ENCODE measurements around the gene RIOK3.

DNA sequence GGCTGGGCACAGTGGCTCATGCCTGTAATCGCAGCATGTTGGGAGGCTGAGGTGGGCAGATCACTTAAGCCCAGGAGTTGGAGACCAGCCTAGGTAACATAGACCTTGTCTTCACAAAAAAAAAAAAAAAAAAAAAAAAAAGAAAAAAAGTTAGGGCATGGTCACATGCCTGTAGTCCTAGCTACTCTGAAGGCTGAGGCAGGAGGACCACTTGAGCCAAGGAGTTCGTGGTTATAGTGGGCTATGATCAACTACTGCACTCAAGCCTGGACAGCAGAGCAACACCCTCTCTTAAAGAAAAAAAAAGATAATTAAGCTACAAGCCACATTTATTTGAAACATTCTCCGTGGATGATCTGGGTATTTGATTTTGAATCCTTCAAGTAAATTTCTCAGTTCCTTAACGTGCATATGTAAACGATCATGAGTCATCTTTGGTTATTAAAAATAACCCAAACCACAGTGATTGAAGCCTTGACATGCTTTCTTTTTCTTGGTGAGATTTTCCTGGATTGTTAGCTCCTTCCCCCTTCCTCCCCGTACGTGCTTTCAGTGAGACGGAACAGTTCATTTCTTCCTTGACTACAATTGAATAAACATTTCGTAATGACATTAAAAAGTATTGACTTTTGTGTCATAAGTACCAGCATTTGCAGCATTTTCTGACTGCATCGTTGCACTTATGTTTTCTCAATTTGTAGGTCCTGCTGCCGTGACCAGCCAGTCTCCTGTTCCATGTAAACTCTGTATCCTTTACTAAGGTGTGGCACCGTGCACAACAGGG lies 70.5 kb downstream of the RIOK3 start:
- TF ChIP-seq, protein P1, sequence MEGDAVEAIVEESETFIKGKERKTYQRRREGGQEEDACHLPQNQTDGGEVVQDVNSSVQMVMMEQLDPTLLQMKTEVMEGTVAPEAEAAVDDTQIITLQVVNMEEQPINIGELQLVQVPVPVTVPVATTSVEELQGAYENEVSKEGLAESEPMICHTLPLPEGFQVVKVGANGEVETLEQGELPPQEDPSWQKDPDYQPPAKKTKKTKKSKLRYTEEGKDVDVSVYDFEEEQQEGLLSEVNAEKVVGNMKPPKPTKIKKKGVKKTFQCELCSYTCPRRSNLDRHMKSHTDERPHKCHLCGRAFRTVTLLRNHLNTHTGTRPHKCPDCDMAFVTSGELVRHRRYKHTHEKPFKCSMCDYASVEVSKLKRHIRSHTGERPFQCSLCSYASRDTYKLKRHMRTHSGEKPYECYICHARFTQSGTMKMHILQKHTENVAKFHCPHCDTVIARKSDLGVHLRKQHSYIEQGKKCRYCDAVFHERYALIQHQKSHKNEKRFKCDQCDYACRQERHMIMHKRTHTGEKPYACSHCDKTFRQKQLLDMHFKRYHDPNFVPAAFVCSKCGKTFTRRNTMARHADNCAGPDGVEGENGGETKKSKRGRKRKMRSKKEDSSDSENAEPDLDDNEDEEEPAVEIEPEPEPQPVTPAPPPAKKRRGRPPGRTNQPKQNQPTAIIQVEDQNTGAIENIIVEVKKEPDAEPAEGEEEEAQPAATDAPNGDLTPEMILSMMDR (IDR thresholded peaks at IDR 0.05), result no peak
- TF ChIP-seq TEAD1 (CRISPR knock-in tag; IDR thresholded peaks at IDR 0.05) (no peak), TCF7 (CRISPR knock-in tag; IDR thresholded peaks at IDR 0.05; ENCODE audit: low read depth) (no peak), SP1 (CRISPR knock-in tag; conservative IDR thresholded peaks at IDR 0.05) (no peak), GABPB1 (CRISPR knock-in tag; IDR thresholded peaks at IDR 0.05) (no peak), ZNF121 (CRISPR knock-in tag; IDR thresholded peaks at IDR 0.05) (no peak), JUN (CRISPR knock-in tag; IDR thresholded peaks at IDR 0.05) (no peak), ZNF219 (CRISPR knock-in tag; IDR thresholded peaks at IDR 0.05; ENCODE audit: borderline replicate concordance) (no peak)
- TF ChIP-seq, protein P2, sequence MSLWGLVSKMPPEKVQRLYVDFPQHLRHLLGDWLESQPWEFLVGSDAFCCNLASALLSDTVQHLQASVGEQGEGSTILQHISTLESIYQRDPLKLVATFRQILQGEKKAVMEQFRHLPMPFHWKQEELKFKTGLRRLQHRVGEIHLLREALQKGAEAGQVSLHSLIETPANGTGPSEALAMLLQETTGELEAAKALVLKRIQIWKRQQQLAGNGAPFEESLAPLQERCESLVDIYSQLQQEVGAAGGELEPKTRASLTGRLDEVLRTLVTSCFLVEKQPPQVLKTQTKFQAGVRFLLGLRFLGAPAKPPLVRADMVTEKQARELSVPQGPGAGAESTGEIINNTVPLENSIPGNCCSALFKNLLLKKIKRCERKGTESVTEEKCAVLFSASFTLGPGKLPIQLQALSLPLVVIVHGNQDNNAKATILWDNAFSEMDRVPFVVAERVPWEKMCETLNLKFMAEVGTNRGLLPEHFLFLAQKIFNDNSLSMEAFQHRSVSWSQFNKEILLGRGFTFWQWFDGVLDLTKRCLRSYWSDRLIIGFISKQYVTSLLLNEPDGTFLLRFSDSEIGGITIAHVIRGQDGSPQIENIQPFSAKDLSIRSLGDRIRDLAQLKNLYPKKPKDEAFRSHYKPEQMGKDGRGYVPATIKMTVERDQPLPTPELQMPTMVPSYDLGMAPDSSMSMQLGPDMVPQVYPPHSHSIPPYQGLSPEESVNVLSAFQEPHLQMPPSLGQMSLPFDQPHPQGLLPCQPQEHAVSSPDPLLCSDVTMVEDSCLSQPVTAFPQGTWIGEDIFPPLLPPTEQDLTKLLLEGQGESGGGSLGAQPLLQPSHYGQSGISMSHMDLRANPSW (CRISPR knock-in tag; conservative IDR thresholded peaks at IDR 0.05; ENCODE audit: low read depth), result no peak
- TF ChIP-seq, protein P3, sequence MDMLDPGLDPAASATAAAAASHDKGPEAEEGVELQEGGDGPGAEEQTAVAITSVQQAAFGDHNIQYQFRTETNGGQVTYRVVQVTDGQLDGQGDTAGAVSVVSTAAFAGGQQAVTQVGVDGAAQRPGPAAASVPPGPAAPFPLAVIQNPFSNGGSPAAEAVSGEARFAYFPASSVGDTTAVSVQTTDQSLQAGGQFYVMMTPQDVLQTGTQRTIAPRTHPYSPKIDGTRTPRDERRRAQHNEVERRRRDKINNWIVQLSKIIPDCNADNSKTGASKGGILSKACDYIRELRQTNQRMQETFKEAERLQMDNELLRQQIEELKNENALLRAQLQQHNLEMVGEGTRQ (CRISPR knock-in tag; IDR thresholded peaks at IDR 0.05), result no peak
- TF ChIP-seq, protein P4, sequence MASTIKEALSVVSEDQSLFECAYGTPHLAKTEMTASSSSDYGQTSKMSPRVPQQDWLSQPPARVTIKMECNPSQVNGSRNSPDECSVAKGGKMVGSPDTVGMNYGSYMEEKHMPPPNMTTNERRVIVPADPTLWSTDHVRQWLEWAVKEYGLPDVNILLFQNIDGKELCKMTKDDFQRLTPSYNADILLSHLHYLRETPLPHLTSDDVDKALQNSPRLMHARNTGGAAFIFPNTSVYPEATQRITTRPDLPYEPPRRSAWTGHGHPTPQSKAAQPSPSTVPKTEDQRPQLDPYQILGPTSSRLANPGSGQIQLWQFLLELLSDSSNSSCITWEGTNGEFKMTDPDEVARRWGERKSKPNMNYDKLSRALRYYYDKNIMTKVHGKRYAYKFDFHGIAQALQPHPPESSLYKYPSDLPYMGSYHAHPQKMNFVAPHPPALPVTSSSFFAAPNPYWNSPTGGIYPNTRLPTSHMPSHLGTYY (CRISPR knock-in tag; IDR thresholded peaks at IDR 0.05), result no peak
